ENCODE results near the gene KCNQ5.

DNA sequence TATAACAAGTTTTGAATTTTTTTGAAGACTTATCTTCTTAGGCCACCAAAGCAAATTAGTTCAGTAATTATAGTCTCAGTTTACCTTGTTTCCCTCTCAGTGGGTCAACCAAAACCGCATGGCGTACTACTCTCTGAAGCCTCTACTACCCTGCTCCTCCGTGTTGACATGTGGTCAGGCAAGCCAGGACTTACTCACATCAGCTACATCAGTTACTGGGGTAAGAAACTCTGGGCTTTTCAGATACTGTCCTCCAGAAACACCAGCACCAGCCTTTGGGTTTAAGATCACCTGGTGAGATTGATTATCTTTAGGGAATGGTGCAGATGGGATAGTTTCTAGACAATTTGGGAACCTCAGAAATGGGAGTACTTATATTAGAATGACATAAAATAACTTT lies 55.1 kb downstream of the KCNQ5 start:
- TF ChIP-seq POLR2AphosphoS5 (IDR thresholded peaks at IDR 0.05; ENCODE audit: insufficient read depth in 1 of 2, low read depth in 1 of 2) (no peak), POLR2A (IDR thresholded peaks at IDR 0.05) (no peak)
- TF ChIP-seq, protein P1, sequence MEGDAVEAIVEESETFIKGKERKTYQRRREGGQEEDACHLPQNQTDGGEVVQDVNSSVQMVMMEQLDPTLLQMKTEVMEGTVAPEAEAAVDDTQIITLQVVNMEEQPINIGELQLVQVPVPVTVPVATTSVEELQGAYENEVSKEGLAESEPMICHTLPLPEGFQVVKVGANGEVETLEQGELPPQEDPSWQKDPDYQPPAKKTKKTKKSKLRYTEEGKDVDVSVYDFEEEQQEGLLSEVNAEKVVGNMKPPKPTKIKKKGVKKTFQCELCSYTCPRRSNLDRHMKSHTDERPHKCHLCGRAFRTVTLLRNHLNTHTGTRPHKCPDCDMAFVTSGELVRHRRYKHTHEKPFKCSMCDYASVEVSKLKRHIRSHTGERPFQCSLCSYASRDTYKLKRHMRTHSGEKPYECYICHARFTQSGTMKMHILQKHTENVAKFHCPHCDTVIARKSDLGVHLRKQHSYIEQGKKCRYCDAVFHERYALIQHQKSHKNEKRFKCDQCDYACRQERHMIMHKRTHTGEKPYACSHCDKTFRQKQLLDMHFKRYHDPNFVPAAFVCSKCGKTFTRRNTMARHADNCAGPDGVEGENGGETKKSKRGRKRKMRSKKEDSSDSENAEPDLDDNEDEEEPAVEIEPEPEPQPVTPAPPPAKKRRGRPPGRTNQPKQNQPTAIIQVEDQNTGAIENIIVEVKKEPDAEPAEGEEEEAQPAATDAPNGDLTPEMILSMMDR (IDR thresholded peaks at IDR 0.05) = no peak

Measured in vagina (tissue), 2 donors.